Neuronal stem cell (in vitro differentiated cells): ENCODE results near the gene CEP350.

ENCODE experiments used
- DNase-seq: peaks from one replicate; pipeline ENCODE4 v3.0.0-alpha.2; 2013; ENCODE audit warnings: low spot score
- H2AFZ ChIP-seq: one replicate; pipeline ENCODE4 v1.6.1; 2013; ENCODE audit warnings: mild to moderate bottlenecking, low read length, inconsistent platforms
- H2AK5ac ChIP-seq: 2 replicates; pipeline ENCODE4 v1.6.1; 2013; ENCODE audit warnings: low read depth, mild to moderate bottlenecking, inconsistent platforms, low read length, moderate library complexity, mixed read lengths
- H2BK120ac ChIP-seq: 2 replicates; pipeline ENCODE4 v1.6.1; 2013; ENCODE audit warnings: low read depth, mild to moderate bottlenecking, inconsistent platforms, low read length, moderate library complexity, mixed read lengths
- H2BK12ac ChIP-seq: one replicate; pipeline ENCODE4 v1.6.1; 2013; ENCODE audit warnings: low read length, inconsistent platforms
- H2BK15ac ChIP-seq: 2 replicates; pipeline ENCODE4 v1.6.1; 2013; ENCODE audit warnings: mild to moderate bottlenecking, low read length, inconsistent platforms, mixed read lengths
- H2BK5ac ChIP-seq: one replicate; pipeline ENCODE4 v1.6.1; 2013; ENCODE audit warnings: inconsistent platforms, mild to moderate bottlenecking, low read length, moderate library complexity
- H3K14ac ChIP-seq: one replicate; pipeline ENCODE4 v1.6.1; 2013; ENCODE audit warnings: low read length, inconsistent platforms
- H3K18ac ChIP-seq: 2 replicates; pipeline ENCODE4 v1.6.1; 2013; ENCODE audit warnings: low read length, inconsistent platforms
- H3K23ac ChIP-seq: 2 replicates; pipeline ENCODE4 v1.6.1; 2013; ENCODE audit warnings: low read depth, mild to moderate bottlenecking, mixed read lengths, low read length, inconsistent platforms; ENCODE audit not compliant: poor library complexity
- H3K27ac ChIP-seq: replicated peaks from 3 replicates; pipeline ENCODE4 v1.5.1; 2013; ENCODE audit warnings: low read length, inconsistent platforms
- H3K27me3 ChIP-seq, 3 experiments: 2 replicates each; pipeline ENCODE4 v1.6.1; 2013; ENCODE audit warnings: low read length in 3 of 3, mild to moderate bottlenecking in 2 of 3, inconsistent platforms in 1 of 3, low read depth in 1 of 3, mixed read lengths in 1 of 3, moderate library complexity in 1 of 3; ENCODE audit not compliant: control insufficient read depth in 3 of 3, insufficient read depth in 3 of 3
- H3K36me3 ChIP-seq, 2 donors: replicated peaks in 1 of 2; 2 replicates each; pipeline ENCODE4 v1.6.1; 2013; ENCODE audit warnings: low read length in 2 of 2; ENCODE audit not compliant: control insufficient read depth in 2 of 2, insufficient read depth in 2 of 2
- H3K4ac ChIP-seq: 2 replicates; pipeline ENCODE4 v1.6.1; 2013; ENCODE audit warnings: inconsistent platforms, mild to moderate bottlenecking, low read length, moderate library complexity
- H3K4me1 ChIP-seq, 2 donors: 1 replicate in 1 of 2; 2 replicates in 1 of 2; pipeline ENCODE4 v1.6.1; 2013; ENCODE audit warnings: low read length in 2 of 2, low read depth in 1 of 2; ENCODE audit not compliant: control insufficient read depth in 2 of 2, insufficient read depth in 1 of 2
- H3K4me2 ChIP-seq: one replicate; pipeline ENCODE4 v1.6.1; 2013; ENCODE audit warnings: mild to moderate bottlenecking, low read length, inconsistent platforms; ENCODE audit not compliant: insufficient read depth, poor library complexity, severe bottlenecking
- H3K4me3 ChIP-seq, 2 donors: 2 replicates each; pipeline ENCODE4 v1.5.1; 2013; ENCODE audit warnings: low read length in 2 of 2, mild to moderate bottlenecking in 2 of 2, inconsistent platforms in 1 of 2, moderate library complexity in 1 of 2
- H3K79me1 ChIP-seq: one replicate; pipeline ENCODE4 v1.6.1; 2013; ENCODE audit warnings: low read depth, mild to moderate bottlenecking, inconsistent platforms, low read length, moderate library complexity
- H3K9ac ChIP-seq: one replicate; pipeline ENCODE4 v1.6.1; 2013; ENCODE audit warnings: mild to moderate bottlenecking, low read depth, low read length, inconsistent platforms; ENCODE audit not compliant: poor library complexity
- H3K9me3 ChIP-seq, 2 donors: replicated peaks in 1 of 2; 2 replicates each; pipeline versions ENCODE3 to v1.6.1; 2013; ENCODE audit warnings: low read length in 2 of 2, mild to moderate bottlenecking in 2 of 2, inconsistent platforms in 1 of 2, low read depth in 1 of 2, mixed read lengths in 1 of 2, moderate library complexity in 1 of 2; ENCODE audit not compliant: control insufficient read depth in 2 of 2, insufficient read depth in 1 of 2
- H4K8ac ChIP-seq: one replicate; pipeline ENCODE4 v1.6.1; 2013; ENCODE audit warnings: low read depth, mild to moderate bottlenecking, inconsistent platforms, low read length, moderate library complexity
- H4K91ac ChIP-seq: one replicate; pipeline ENCODE4 v1.6.1; 2013; ENCODE audit warnings: low read length, low read depth, mild to moderate bottlenecking, inconsistent platforms; ENCODE audit not compliant: poor library complexity
- WGBS, 2 donors: extraction: QIAGEN DNeasy Blood & Tissue Kit; methylation state at CpG; one replicate each; pipeline ENCODE4 v1.1.7; 2013; ENCODE audit warnings: missing lambda C conversion rate in 2 of 2, mixed read lengths in 1 of 2; ENCODE audit not compliant: insufficient read length in 2 of 2, insufficient replicate concordance in 1 of 2; ENCODE audit errors: extremely low coverage in 2 of 2; 5-methylcytosine and 5-hydroxymethylcytosine counted together

The CEP350 gene

DNA sequence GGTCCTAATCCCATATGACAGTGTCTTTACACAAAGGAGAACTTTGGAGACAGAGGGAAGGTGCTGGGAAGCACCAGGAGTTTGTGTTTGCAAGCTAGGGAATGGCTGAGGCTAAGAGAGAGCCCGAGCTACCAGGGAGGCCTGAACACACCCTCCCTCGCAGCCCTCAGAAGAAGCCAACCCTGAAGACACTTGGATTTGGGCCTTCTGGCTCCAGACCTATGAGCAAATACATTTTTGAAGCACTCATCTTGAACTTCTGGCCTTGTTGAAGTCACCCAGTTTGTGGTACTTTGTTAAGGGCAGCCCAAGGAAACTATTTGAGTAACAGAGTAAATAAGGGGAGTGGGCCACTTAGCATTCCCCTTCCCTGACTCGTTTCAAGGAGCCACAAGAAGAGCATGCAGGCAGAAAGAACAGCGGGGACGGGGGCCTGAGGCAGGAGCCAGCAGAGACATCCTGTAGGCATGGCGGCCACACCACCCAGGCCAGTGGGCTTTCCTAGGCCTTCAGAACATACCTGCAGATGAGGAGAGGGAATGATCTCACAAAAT, 186.8 kb downstream of the CEP350 start:
- no peak overlapping the region for H3K9ac ChIP-seq
- no peak overlapping the region for H4K91ac ChIP-seq
- DNase-seq: no peak
- H3K79me1 ChIP-seq: no peaks in the 10 kb centered on the region
- no peak overlapping the region for H3K27ac ChIP-seq
- no peak overlapping the region for H3K18ac ChIP-seq
- peaks cover 0 to 2% of the 10 kb centered on the region in 2 donors for H3K4me1 ChIP-seq
- no CpG with 5 or more reads among the region's 6 CpGs for WGBS, 2 donors
- H4K8ac ChIP-seq: no peak overlapping the region
- no peaks in the 10 kb centered on the region for H3K36me3 ChIP-seq
- no peak overlapping the region for H2BK15ac ChIP-seq
- no peaks in the 10 kb centered on the region for H3K9me3 ChIP-seq
- no peak overlapping the region for H2BK120ac ChIP-seq
- H3K14ac ChIP-seq: no peak overlapping the region
- H3K4ac ChIP-seq: no peak overlapping the region
- H3K23ac ChIP-seq: no peak overlapping the region
- H3K4me3 ChIP-seq: no peak overlapping the region
- no peak overlapping the region for H2BK5ac ChIP-seq
- H2BK12ac ChIP-seq: no peak overlapping the region
- no peak overlapping the region for H2AK5ac ChIP-seq
- H3K27me3 ChIP-seq: peaks cover 0 to 3% (median 0%) of the 10 kb centered on the region in 3 experiments
- peak overlapping the region; percentile 58 for H2AFZ ChIP-seq
- no peak overlapping the region for H3K4me2 ChIP-seq

DNA sequence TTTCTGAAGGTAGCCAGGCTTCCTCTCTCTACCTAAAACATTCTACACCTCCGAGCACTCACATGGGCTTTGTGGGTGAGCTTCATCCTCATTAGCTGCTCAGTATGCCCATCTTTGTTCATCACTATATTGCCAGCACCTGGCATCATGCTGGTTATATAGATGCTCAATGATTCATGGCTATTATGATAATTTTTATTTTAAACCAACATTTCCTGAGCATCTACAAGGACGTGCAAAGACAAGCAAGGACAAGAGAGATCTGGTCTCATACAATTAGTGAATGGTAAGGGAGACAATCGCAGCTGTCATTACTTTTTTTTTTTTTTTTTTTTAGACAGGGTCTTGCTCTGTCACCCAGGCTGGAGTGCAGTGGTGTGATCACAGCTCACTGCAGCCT, 188.7 kb downstream of the CEP350 start:
- Histone ChIP-seq H2AK5ac (no peak overlapping the region), H3K23ac (no peak overlapping the region), H3K4ac (no peak overlapping the region), H3K36me3 (no peaks in the 10 kb centered on the region), H2BK120ac (no peak overlapping the region), H4K91ac (no peak overlapping the region), H3K18ac (no peak overlapping the region), H3K4me3 (no peak overlapping the region), H4K8ac (no peak overlapping the region), H3K27me3 (peaks cover 0 to 3% (median 0%) of the 10 kb centered on the region in 3 experiments), H2BK5ac (no peak overlapping the region), H3K27ac (no peak overlapping the region), H2BK12ac (no peak overlapping the region), H3K4me1 (peaks cover 0 to 2% of the 10 kb centered on the region in 2 donors), H3K14ac (no peak overlapping the region), H3K79me1 (no peaks in the 10 kb centered on the region), H3K4me2 (no peak overlapping the region), H3K9me3 (no peaks in the 10 kb centered on the region), H3K9ac (no peak overlapping the region), H2AFZ (no peak overlapping the region), H2BK15ac (no peak overlapping the region)
- DNase-seq: no peak
- WGBS, 2 donors: no CpG with 5 or more reads among the region's 3 CpGs

DNA sequence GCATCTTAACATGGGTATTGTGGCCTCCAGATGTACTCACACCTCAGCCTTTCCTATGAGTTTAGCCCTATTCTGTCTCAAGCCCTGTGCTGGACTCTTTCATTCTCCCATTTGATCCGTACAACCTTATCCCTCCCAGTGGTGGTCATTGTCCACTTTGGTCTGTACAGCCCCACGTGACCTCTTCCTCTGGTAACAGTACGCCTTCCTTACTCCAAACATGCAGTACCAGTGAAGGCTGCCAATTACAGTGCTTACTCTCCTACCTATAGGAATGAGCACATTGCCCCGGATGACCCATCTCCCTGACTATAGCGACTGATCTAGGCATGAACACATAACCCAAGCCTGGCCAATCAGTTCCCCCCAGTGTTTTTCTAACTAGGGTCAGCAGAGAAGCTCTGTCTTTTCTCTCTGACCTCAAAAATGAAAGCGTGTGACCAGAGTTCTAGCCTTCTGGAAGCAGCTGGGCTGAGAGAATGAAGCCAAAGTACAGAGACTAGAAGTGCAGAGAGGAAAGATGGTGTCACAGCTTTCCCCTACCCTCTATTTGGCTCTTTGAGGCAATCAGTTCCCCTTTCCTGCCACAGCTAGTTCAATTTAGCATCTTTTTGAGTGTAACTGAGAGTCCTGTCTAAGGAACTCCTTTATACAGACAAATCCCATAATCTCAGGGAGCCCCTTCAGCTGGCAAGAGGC, 190.2 kb downstream of the CEP350 start:
- Histone ChIP-seq H4K91ac (no peak overlapping the region), H2BK15ac (no peak overlapping the region), H3K9ac (no peak overlapping the region), H3K4ac (no peak overlapping the region), H4K8ac (no peak overlapping the region), H2AK5ac (no peak overlapping the region), H3K4me1 (peaks cover 0 to 2% of the 10 kb centered on the region in 2 donors), H3K14ac (no peak overlapping the region), H2BK120ac (no peak overlapping the region), H3K27me3 (peaks cover 0 to 7% (median 0%) of the 10 kb centered on the region in 3 experiments), H3K9me3 (no peaks in the 10 kb centered on the region), H3K36me3 (no peaks in the 10 kb centered on the region), H3K4me3 (no peak overlapping the region), H3K27ac (no peak overlapping the region), H3K18ac (no peak overlapping the region), H2AFZ (peak overlapping the region; percentile 81), H3K79me1 (no peaks in the 10 kb centered on the region), H2BK5ac (no peak overlapping the region), H3K4me2 (no peak overlapping the region), H3K23ac (no peak overlapping the region), H2BK12ac (no peak overlapping the region)
- WGBS, 2 donors: no CpG with 5 or more reads among the region's 6 CpGs
- no peak for DNase-seq

DNA sequence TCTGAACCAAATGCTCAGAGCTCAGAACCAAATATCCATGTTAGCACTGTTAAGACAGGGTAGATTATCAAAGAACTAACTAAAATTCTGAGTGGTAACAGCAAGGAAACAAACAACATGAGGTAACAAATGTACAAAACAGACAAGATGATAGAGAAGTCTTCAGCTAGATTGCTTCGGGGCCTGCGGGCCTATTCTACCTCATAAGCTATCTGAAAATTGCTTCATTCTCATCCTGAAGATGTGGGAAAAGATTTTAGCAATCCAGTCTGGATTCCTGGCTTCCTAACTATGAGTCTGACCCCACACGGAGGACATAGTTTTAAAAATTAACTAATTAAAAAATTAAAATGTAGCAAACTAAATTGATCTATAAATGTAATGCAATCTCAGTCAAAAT, 190.8 kb downstream of the CEP350 start:
- H3K27ac ChIP-seq: no peak overlapping the region
- no peaks in the 10 kb centered on the region for H3K9me3 ChIP-seq
- no peak overlapping the region for H2AK5ac ChIP-seq
- H3K36me3 ChIP-seq: no peaks in the 10 kb centered on the region
- no peak overlapping the region for H3K14ac ChIP-seq
- H2BK5ac ChIP-seq: no peak overlapping the region
- no CpG with 5 or more reads among the region's 3 CpGs for WGBS, 2 donors
- H3K9ac ChIP-seq: no peak overlapping the region
- peaks cover 0 to 10% (median 0%) of the 10 kb centered on the region in 3 experiments for H3K27me3 ChIP-seq
- no peak overlapping the region for H4K8ac ChIP-seq
- H3K18ac ChIP-seq: no peak overlapping the region
- H3K4me1 ChIP-seq: peaks cover 0 to 2% of the 10 kb centered on the region in 2 donors
- H2BK12ac ChIP-seq: no peak overlapping the region
- no peak overlapping the region for H4K91ac ChIP-seq
- no peak for DNase-seq
- H3K4me2 ChIP-seq: no peak overlapping the region
- H2BK120ac ChIP-seq: no peak overlapping the region
- H2BK15ac ChIP-seq: no peak overlapping the region
- peak overlapping the region; percentile 81 for H2AFZ ChIP-seq
- H3K79me1 ChIP-seq: no peaks in the 10 kb centered on the region
- H3K4me3 ChIP-seq: no peak overlapping the region
- H3K4ac ChIP-seq: no peak overlapping the region
- H3K23ac ChIP-seq: no peak overlapping the region
